Breast epithelium (tissue), 4 donors: ENCODE results near the gene NCEH1. TPM values are rescaled to one million over a fixed set of nuclear protein-coding genes. Genes with fewer than 3 reads are reported as not detected.

ENCODE experiments used
- DNase-seq, 2 donors: peaks; one replicate each; pipeline ENCODE4 v3.0.0-alpha.2; 2019; ENCODE audit warnings: low spot score in 2 of 2
- H3K27ac ChIP-seq, 2 donors: fragments of 200-600 bp; sonication (generic) in 1 of 2; one replicate each; pipeline ENCODE4 v1.5.1; 2016 to 2019; ENCODE audit warnings: mild to moderate bottlenecking in 1 of 2
- H3K27me3 ChIP-seq, 2 donors: fragments of 200-600 bp; sonication (generic) in 1 of 2; one replicate each; pipeline versions ENCODE4 v1.5.1 to v1.6.0; 2017 to 2019; ENCODE audit warnings: control low read depth in 1 of 2, mild to moderate bottlenecking in 1 of 2
- H3K36me3 ChIP-seq: fragments of 200-600 bp; one replicate; pipeline ENCODE4 v1.5.1; 2019
- H3K4me1 ChIP-seq, 2 donors: fragments of 200-600 bp; sonication (generic); one replicate each; pipeline ENCODE4 v1.5.1; 2016 to 2019; ENCODE audit warnings: control low read depth in 1 of 2
- H3K4me3 ChIP-seq, 3 donors: fragments of 200-600 bp; sonication (generic); 1 replicate in 2 of 3; 2 replicates in 1 of 3; pipeline ENCODE4 v1.5.1; 2016 to 2019; ENCODE audit warnings: mild to moderate bottlenecking in 3 of 3, moderate library complexity in 2 of 3
- H3K9me3 ChIP-seq, 2 donors: fragments of 200-600 bp; sonication (generic) in 1 of 2; one replicate each; pipeline ENCODE4 v1.5.1; 2016 to 2019; ENCODE audit warnings: control low read depth in 1 of 2
- CTCF ChIP-seq, 3 donors: fragments of 450-650 bp; IDR thresholded peaks; one replicate each; pipeline ENCODE4 v1.5.1; 2016 to 2017; ENCODE audit warnings: antibody characterized with exemption in 3 of 3, mild to moderate bottlenecking in 3 of 3, moderate library complexity in 3 of 3
- POLR2A ChIP-seq: fragments of 450-650 bp; IDR thresholded peaks from one replicate; pipeline ENCODE4 v1.6.1; 2016; ENCODE audit warnings: antibody characterized with exemption, mild to moderate bottlenecking, moderate library complexity
- POLR2AphosphoS5 ChIP-seq, 3 donors: sonication (generic); formaldehyde crosslinking; IDR thresholded peaks; one replicate each; pipeline ENCODE4 v1.6.1; 2017; ENCODE audit warnings: antibody characterized with exemption in 3 of 3
- intact Hi-C: fragments of 100-400 bp; cut with DNase I; formaldehyde crosslinking; loops from one replicate; pipeline ENCODE4 v1.15.1; 2023; ENCODE audit warnings: low total_unique reads
- total RNA-seq, 3 donors: library from RNA; depleted of rRNA; stranded (reverse); fragments of >200 nt; gene quantifications; one replicate each; pipeline ENCODE4 v1.1.0, GENCODE V29; 2016

NCEH1 gene
- total RNA-seq, 3 donors from 2014 or later = 8.5 to 23.9 (median 10.4) TPM

GRCh38 chr3:172687501-172687900, 23.4 kb downstream of the NCEH1 start:
- H3K27me3 ChIP-seq = no peaks in the 10 kb centered on the region

GRCh38 chr3:172685331-172686214, 25.3 kb downstream of the NCEH1 start:
- Histone ChIP-seq H3K27ac (no peak overlapping the region), H3K4me1 (no peaks in the 10 kb centered on the region), H3K4me3 (no peak overlapping the region), H3K36me3 (no peaks in the 10 kb centered on the region), H3K27me3 (no peaks in the 10 kb centered on the region), H3K9me3 (no peaks in the 10 kb centered on the region)
- intact Hi-C loops = no loop called here
- DNase-seq = no peak
- TF ChIP-seq POLR2A = no peak
- no peak for TF ChIP-seq CTCF (IDR thresholded peaks at IDR 0.05)
- no peak for TF ChIP-seq POLR2AphosphoS5 (IDR thresholded peaks at IDR 0.05)

More at GRCh38 chr3:172687501-172687900, 23.4 kb downstream of the NCEH1 start:
- Histone ChIP-seq H3K4me3 (no peak overlapping the region), H3K9me3 (no peaks in the 10 kb centered on the region), H3K27ac (no peak overlapping the region), H3K36me3 (no peaks in the 10 kb centered on the region), H3K4me1 (no peaks in the 10 kb centered on the region)
- intact Hi-C loops = no loop called here
- no peak for DNase-seq
- no peak for TF ChIP-seq CTCF (IDR thresholded peaks at IDR 0.05)
- no peak for TF ChIP-seq POLR2A
- no peak for TF ChIP-seq POLR2AphosphoS5 (IDR thresholded peaks at IDR 0.05)

GRCh38 chr3:172680684-172681083, 30.2 kb downstream of the NCEH1 start:
- Histone ChIP-seq H3K27ac (no peak overlapping the region), H3K36me3 (no peaks in the 10 kb centered on the region), H3K4me1 (no peaks in the 10 kb centered on the region), H3K4me3 (no peak overlapping the region), H3K9me3 (no peaks in the 10 kb centered on the region), H3K27me3 (no peaks in the 10 kb centered on the region)
- intact Hi-C loops = no loop called here
- TF ChIP-seq POLR2A (no peak), CTCF (IDR thresholded peaks at IDR 0.05) (no peak), POLR2AphosphoS5 (IDR thresholded peaks at IDR 0.05) (no peak)
- no peak for DNase-seq

- H3K27ac ChIP-seq = no peak overlapping the region
- H3K27me3 ChIP-seq = no peaks in the 10 kb centered on the region
- H3K36me3 ChIP-seq = no peaks in the 10 kb centered on the region
- no peaks in the 10 kb centered on the region for H3K4me1 ChIP-seq
- DNase-seq = no peak
- H3K4me3 ChIP-seq = no peak overlapping the region
- intact Hi-C loops = loop anchor here (10.0 kb wide), 1 partner anchor 1905 kb away; no protein-coding TSS in a partner anchor
- no peak for TF ChIP-seq POLR2A
- no peak for TF ChIP-seq CTCF (IDR thresholded peaks at IDR 0.05)
- TF ChIP-seq POLR2AphosphoS5 (IDR thresholded peaks at IDR 0.05) = no peak
- H3K9me3 ChIP-seq = no peaks in the 10 kb centered on the region
Observed at GRCh38 chr3:172679599-172679998, 31.3 kb downstream of the NCEH1 start.

- DNase-seq = no peak
- Histone ChIP-seq H3K36me3 (no peaks in the 10 kb centered on the region), H3K4me1 (no peaks in the 10 kb centered on the region), H3K27me3 (no peaks in the 10 kb centered on the region), H3K27ac (peak overlapping the region; percentile 2 to 45), H3K4me3 (no peak overlapping the region), H3K9me3 (no peaks in the 10 kb centered on the region)
- TF ChIP-seq CTCF (IDR thresholded peaks at IDR 0.05) (no peak), POLR2AphosphoS5 (IDR thresholded peaks at IDR 0.05) (no peak), POLR2A (no peak)
- intact Hi-C loops = loop anchor here (10.0 kb wide), 1 partner anchor 1907 kb away; no protein-coding TSS in a partner anchor
Observed at GRCh38 chr3:172678068-172678467, 32.8 kb downstream of the NCEH1 start.
